Prostate gland (tissue), 2 donors: ENCODE results near the gene IDH3B.

Experiments
- CTCF ChIP-seq, 4 experiments: fragments of 200-600 bp in 2 of 4; fragments of 450-650 bp in 2 of 4; sonication (generic) in 2 of 4; IDR thresholded peaks; 1 replicate in 3 of 4; 2 replicates in 1 of 4; pipeline ENCODE4 v1.5.1; 2016 to 2019; ENCODE audit warnings: antibody characterized with exemption in 4 of 4, mild to moderate bottlenecking in 2 of 4, moderate library complexity in 2 of 4
- POLR2AphosphoS5 ChIP-seq: sonication (generic); formaldehyde crosslinking; IDR thresholded peaks from one replicate; pipeline ENCODE4 v1.6.1; 2017; ENCODE audit warnings: antibody characterized with exemption

GRCh38 chr20:2619961-2620595 is 43.9 kb downstream of the IDH3B start:
- no peak for TF ChIP-seq CTCF (IDR thresholded peaks at IDR 0.05)
- TF ChIP-seq POLR2AphosphoS5: no peak
